ENCODE data around the gene TARDBP. TPM values are rescaled to one million over a fixed set of nuclear protein-coding genes. Genes with fewer than 3 reads are reported as not detected.

Gene TARDBP
- total and polyA plus RNA-seq, 9 of the 15 experiments (the other 6 are each of a cell fraction or from before 2014, with no cell fraction given), result 122 to 515 (median 243) TPM

DNA sequence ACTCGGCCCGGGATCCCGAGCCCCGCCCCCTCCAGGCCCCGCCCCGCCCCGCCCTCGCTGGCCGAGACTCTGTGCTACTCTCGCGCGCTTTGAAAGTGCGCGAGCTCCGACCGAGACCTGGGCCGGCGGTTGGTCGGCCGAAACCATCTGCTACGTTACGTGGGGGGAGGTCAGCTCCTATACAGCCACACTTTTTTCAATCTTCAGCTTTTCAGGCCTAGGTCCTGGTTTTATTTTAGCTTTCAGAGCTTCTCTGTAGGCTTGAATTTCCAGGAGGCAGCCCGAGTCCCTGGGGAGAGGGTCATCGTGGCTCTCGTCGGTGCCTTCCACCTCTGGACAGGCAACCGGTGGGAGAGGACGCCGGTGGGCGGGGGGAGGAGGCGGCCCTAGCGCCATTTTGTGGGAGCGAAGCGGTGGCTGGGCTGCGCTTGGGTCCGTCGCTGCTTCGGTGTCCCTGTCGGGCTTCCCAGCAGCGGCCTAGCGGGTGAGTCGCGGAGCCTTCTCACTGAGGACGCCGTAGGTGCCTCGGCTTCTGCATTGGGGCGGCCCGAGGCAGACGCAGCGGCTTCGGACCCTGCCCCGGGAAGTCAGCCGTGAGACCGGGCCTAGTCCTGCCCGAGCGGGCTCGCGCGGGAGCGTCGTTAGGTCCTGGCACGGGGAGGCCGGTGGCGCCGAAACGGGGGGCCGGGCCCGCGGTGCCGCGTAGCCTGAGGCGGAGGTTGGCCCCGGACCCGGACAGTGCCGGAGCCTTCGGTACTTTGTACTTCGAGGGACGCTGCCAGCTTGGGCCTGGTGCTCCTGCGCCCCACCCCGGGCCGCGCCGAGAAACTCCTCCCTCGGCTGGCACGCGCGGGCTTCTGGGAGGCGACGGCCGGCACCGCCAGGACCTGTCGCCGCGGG lies at the start of gene TARDBP (continued):
- TF ChIP-seq, protein P1, sequence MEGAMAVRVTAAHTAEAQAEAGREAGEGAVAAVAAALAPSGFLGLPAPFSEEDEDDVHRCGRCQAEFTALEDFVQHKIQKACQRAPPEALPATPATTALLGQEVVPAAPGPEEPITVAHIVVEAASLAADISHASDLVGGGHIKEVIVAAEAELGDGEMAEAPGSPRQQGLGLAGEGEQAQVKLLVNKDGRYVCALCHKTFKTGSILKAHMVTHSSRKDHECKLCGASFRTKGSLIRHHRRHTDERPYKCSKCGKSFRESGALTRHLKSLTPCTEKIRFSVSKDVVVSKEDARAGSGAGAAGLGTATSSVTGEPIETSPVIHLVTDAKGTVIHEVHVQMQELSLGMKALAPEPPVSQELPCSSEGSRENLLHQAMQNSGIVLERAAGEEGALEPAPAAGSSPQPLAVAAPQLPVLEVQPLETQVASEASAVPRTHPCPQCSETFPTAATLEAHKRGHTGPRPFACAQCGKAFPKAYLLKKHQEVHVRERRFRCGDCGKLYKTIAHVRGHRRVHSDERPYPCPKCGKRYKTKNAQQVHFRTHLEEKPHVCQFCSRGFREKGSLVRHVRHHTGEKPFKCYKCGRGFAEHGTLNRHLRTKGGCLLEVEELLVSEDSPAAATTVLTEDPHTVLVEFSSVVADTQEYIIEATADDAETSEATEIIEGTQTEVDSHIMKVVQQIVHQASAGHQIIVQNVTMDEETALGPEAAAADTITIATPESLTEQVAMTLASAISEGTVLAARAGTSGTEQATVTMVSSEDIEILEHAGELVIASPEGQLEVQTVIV (CRISPR knock-in tag; IDR thresholded peaks at IDR 0.05; ENCODE audit: borderline replicate concordance), result no peak
- TF ChIP-seq ZNF274 (IDR thresholded peaks at IDR 0.05; ENCODE audit: borderline replicate concordance, low read depth, low read length), result 0 out of 2 replicates have a peak, but pooled peaks have one; percentile 42
- peak; percentile 56 for TF ChIP-seq NFIC (IDR thresholded peaks at IDR 0.05)
- 0 out of 2 replicates have a peak, but pooled peaks have one; percentile 41 for TF ChIP-seq TEAD4 (IDR thresholded peaks at IDR 0.05; ENCODE audit: low read length)
- peak; percentile 97 for TF ChIP-seq TEAD4 (CRISPR knock-in tag; IDR thresholded peaks at IDR 0.05; ENCODE audit: borderline replicate concordance)
- no peak for TF ChIP-seq ZNF766 (CRISPR knock-in tag; conservative IDR thresholded peaks at IDR 0.05)
- TF ChIP-seq DIDO1 (tag; IDR thresholded peaks at IDR 0.05; ENCODE audit: low read depth), result 0 out of 2 replicates have a peak, but pooled peaks have one; percentile 65
- TF ChIP-seq, protein P2, sequence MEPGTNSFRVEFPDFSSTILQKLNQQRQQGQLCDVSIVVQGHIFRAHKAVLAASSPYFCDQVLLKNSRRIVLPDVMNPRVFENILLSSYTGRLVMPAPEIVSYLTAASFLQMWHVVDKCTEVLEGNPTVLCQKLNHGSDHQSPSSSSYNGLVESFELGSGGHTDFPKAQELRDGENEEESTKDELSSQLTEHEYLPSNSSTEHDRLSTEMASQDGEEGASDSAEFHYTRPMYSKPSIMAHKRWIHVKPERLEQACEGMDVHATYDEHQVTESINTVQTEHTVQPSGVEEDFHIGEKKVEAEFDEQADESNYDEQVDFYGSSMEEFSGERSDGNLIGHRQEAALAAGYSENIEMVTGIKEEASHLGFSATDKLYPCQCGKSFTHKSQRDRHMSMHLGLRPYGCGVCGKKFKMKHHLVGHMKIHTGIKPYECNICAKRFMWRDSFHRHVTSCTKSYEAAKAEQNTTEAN (CRISPR knock-in tag; IDR thresholded peaks at IDR 0.05), result peak; percentile 72; the same call in 1 of the 2 replicates
- TF ChIP-seq, protein P3, sequence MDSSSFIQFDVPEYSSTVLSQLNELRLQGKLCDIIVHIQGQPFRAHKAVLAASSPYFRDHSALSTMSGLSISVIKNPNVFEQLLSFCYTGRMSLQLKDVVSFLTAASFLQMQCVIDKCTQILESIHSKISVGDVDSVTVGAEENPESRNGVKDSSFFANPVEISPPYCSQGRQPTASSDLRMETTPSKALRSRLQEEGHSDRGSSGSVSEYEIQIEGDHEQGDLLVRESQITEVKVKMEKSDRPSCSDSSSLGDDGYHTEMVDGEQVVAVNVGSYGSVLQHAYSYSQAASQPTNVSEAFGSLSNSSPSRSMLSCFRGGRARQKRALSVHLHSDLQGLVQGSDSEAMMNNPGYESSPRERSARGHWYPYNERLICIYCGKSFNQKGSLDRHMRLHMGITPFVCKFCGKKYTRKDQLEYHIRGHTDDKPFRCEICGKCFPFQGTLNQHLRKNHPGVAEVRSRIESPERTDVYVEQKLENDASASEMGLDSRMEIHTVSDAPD (CRISPR knock-in tag; IDR thresholded peaks at IDR 0.05), result no peak
- TF ChIP-seq DLX4 (CRISPR knock-in tag; IDR thresholded peaks at IDR 0.05), result no peak
- peak; percentile 72 for TF ChIP-seq CTBP1 (IDR thresholded peaks at IDR 0.05; ENCODE audit: borderline replicate concordance)
- peak; percentile 70; the same call in 1 of the 2 replicates for TF ChIP-seq CHCHD3 (CRISPR knock-in tag; IDR thresholded peaks at IDR 0.05)
- peak; percentile 95 for TF ChIP-seq NUFIP1 (IDR thresholded peaks at IDR 0.05; ENCODE audit: partially characterized antibody)
- TF ChIP-seq ASH1L (IDR thresholded peaks at IDR 0.05; ENCODE audit: borderline replicate concordance, low read depth, partially characterized antibody), result peak; percentile 94
- TF ChIP-seq ZNF280A (IDR thresholded peaks at IDR 0.05; ENCODE audit: low read depth, partially characterized antibody), result no peak
- no peak for TF ChIP-seq KLF10 (CRISPR knock-in tag; IDR thresholded peaks at IDR 0.05)
- TF ChIP-seq DNMT1 (IDR thresholded peaks at IDR 0.05), result no peak
- peak; percentile 65 for TF ChIP-seq HNRNPLL (IDR thresholded peaks at IDR 0.05; ENCODE audit: low read depth, low read length, poor library complexity, severe bottlenecking)
- peak; percentile 98 for TF ChIP-seq FOXP1 (CRISPR knock-in tag; IDR thresholded peaks at IDR 0.05)
- no peak for TF ChIP-seq CSDE1 (IDR thresholded peaks at IDR 0.05)
- peak; percentile 97 for TF ChIP-seq GTF2E2 (tag; IDR thresholded peaks at IDR 0.05)

Data from K562 (cell line).